Measurements from ENCODE around the gene CCBE1.

Gene CCBE1

GRCh38 chr18:59560556-59560955 is 136.7 kb downstream of the CCBE1 start:
- no peaks in the 10 kb centered on the region for H3K4me1 Mint-ChIP-seq (ENCODE audit: low read depth)
- no peaks in the 10 kb centered on the region for H3K27me3 Mint-ChIP-seq
- no peak overlapping the region for H3K4me3 Mint-ChIP-seq
- H3K27ac Mint-ChIP-seq = no peak overlapping the region
- H3K9me3 Mint-ChIP-seq = no peaks in the 10 kb centered on the region
- no peaks in the 10 kb centered on the region for H3K36me3 Mint-ChIP-seq (ENCODE audit: low read depth)
- DNase-seq = no peak

GRCh38 chr18:59559528-59559927 is 137.7 kb downstream of the CCBE1 start:
- Mint-ChIP-seq H3K27ac (no peak overlapping the region), H3K27me3 (no peaks in the 10 kb centered on the region), H3K4me1 (ENCODE audit: low read depth) (no peaks in the 10 kb centered on the region), H3K36me3 (ENCODE audit: low read depth) (no peaks in the 10 kb centered on the region), H3K9me3 (no peaks in the 10 kb centered on the region), H3K4me3 (no peak overlapping the region)
- DNase-seq = no peak

- no peak for DNase-seq
- H3K36me3 Mint-ChIP-seq (ENCODE audit: low read depth) = no peaks in the 10 kb centered on the region
- H3K27ac Mint-ChIP-seq = no peak overlapping the region
- no peaks in the 10 kb centered on the region for H3K27me3 Mint-ChIP-seq
- no peaks in the 10 kb centered on the region for H3K9me3 Mint-ChIP-seq
- H3K4me1 Mint-ChIP-seq (ENCODE audit: low read depth) = no peaks in the 10 kb centered on the region
- no peak overlapping the region for H3K4me3 Mint-ChIP-seq
Observed at GRCh38 chr18:59555995-59556659, 141.1 kb downstream of the CCBE1 start.

- no peaks in the 10 kb centered on the region for H3K4me1 Mint-ChIP-seq (ENCODE audit: low read depth)
- no peaks in the 10 kb centered on the region for H3K9me3 Mint-ChIP-seq
- no peaks in the 10 kb centered on the region for H3K36me3 Mint-ChIP-seq (ENCODE audit: low read depth)
- no peak for DNase-seq
- H3K27me3 Mint-ChIP-seq = no peaks in the 10 kb centered on the region
- H3K27ac Mint-ChIP-seq = no peak overlapping the region
- no peak overlapping the region for H3K4me3 Mint-ChIP-seq
Observed at GRCh38 chr18:59554796-59555335, 142.4 kb downstream of the CCBE1 start.

- H3K4me3 Mint-ChIP-seq = no peak overlapping the region
- H3K9me3 Mint-ChIP-seq = no peaks in the 10 kb centered on the region
- no peaks in the 10 kb centered on the region for H3K27me3 Mint-ChIP-seq
- no peak for DNase-seq
- H3K4me1 Mint-ChIP-seq (ENCODE audit: low read depth) = no peaks in the 10 kb centered on the region
- H3K27ac Mint-ChIP-seq = no peak overlapping the region
- no peaks in the 10 kb centered on the region for H3K36me3 Mint-ChIP-seq (ENCODE audit: low read depth)
Observed at GRCh38 chr18:59553273-59553870, 143.9 kb downstream of the CCBE1 start.

GRCh38 chr18:59551902-59552635 is 145.2 kb downstream of the CCBE1 start:
- H3K27ac Mint-ChIP-seq = no peak overlapping the region
- no peak for DNase-seq
- H3K36me3 Mint-ChIP-seq (ENCODE audit: low read depth) = no peaks in the 10 kb centered on the region
- H3K9me3 Mint-ChIP-seq = no peaks in the 10 kb centered on the region
- no peaks in the 10 kb centered on the region for H3K4me1 Mint-ChIP-seq (ENCODE audit: low read depth)
- H3K27me3 Mint-ChIP-seq = peaks cover 9% of the 10 kb centered on the region
- no peak overlapping the region for H3K4me3 Mint-ChIP-seq

GRCh38 chr18:59550174-59550516 is 147.1 kb downstream of the CCBE1 start:
- DNase-seq = no peak
- Mint-ChIP-seq H3K27ac (no peak overlapping the region), H3K27me3 (peaks cover 14% of the 10 kb centered on the region), H3K4me1 (ENCODE audit: low read depth) (no peaks in the 10 kb centered on the region), H3K4me3 (no peak overlapping the region), H3K9me3 (no peaks in the 10 kb centered on the region), H3K36me3 (ENCODE audit: low read depth) (no peaks in the 10 kb centered on the region)

GRCh38 chr18:59549503-59550173 is 147.6 kb downstream of the CCBE1 start:
- no peaks in the 10 kb centered on the region for H3K4me1 Mint-ChIP-seq (ENCODE audit: low read depth)
- no peaks in the 10 kb centered on the region for H3K9me3 Mint-ChIP-seq
- no peak overlapping the region for H3K27ac Mint-ChIP-seq
- H3K4me3 Mint-ChIP-seq = no peak overlapping the region
- DNase-seq = no peak
- H3K36me3 Mint-ChIP-seq (ENCODE audit: low read depth) = no peaks in the 10 kb centered on the region
- H3K27me3 Mint-ChIP-seq = peaks cover 14% of the 10 kb centered on the region

GRCh38 chr18:59547581-59548182 is 149.5 kb downstream of the CCBE1 start:
- Mint-ChIP-seq H3K27ac (no peak overlapping the region), H3K36me3 (ENCODE audit: low read depth) (no peaks in the 10 kb centered on the region), H3K27me3 (peaks cover 14% of the 10 kb centered on the region), H3K9me3 (no peaks in the 10 kb centered on the region), H3K4me1 (ENCODE audit: low read depth) (no peaks in the 10 kb centered on the region), H3K4me3 (no peak overlapping the region)
- DNase-seq = no peak

- Mint-ChIP-seq H3K4me3 (no peak overlapping the region), H3K9me3 (no peaks in the 10 kb centered on the region), H3K27me3 (peaks cover 14% of the 10 kb centered on the region), H3K36me3 (ENCODE audit: low read depth) (no peaks in the 10 kb centered on the region), H3K4me1 (ENCODE audit: low read depth) (no peaks in the 10 kb centered on the region), H3K27ac (no peak overlapping the region)
- no peak for DNase-seq
Observed at GRCh38 chr18:59546188-59546587, 151.0 kb downstream of the CCBE1 start.

GRCh38 chr18:59540780-59541179 is 156.4 kb downstream of the CCBE1 start:
- peaks cover 11% of the 10 kb centered on the region for H3K27me3 Mint-ChIP-seq
- H3K36me3 Mint-ChIP-seq (ENCODE audit: low read depth) = no peaks in the 10 kb centered on the region
- DNase-seq = no peak
- no peaks in the 10 kb centered on the region for H3K9me3 Mint-ChIP-seq
- no peak overlapping the region for H3K27ac Mint-ChIP-seq
- H3K4me3 Mint-ChIP-seq = no peak overlapping the region
- no peaks in the 10 kb centered on the region for H3K4me1 Mint-ChIP-seq (ENCODE audit: low read depth)

- H3K27me3 Mint-ChIP-seq = peaks cover 7% of the 10 kb centered on the region
- no peaks in the 10 kb centered on the region for H3K36me3 Mint-ChIP-seq (ENCODE audit: low read depth)
- H3K27ac Mint-ChIP-seq = no peak overlapping the region
- DNase-seq = no peak
- H3K9me3 Mint-ChIP-seq = no peaks in the 10 kb centered on the region
- no peaks in the 10 kb centered on the region for H3K4me1 Mint-ChIP-seq (ENCODE audit: low read depth)
- H3K4me3 Mint-ChIP-seq = no peak overlapping the region
Observed at GRCh38 chr18:59540346-59540745, 156.9 kb downstream of the CCBE1 start.

- Mint-ChIP-seq H3K36me3 (ENCODE audit: low read depth) (no peaks in the 10 kb centered on the region), H3K27ac (no peak overlapping the region), H3K9me3 (no peaks in the 10 kb centered on the region), H3K4me3 (no peak overlapping the region), H3K4me1 (ENCODE audit: low read depth) (no peaks in the 10 kb centered on the region), H3K27me3 (peaks cover 11% of the 10 kb centered on the region)
- DNase-seq = no peak
Observed at GRCh38 chr18:59539108-59539507, 158.1 kb downstream of the CCBE1 start.

- no peak overlapping the region for H3K4me3 Mint-ChIP-seq
- H3K4me1 Mint-ChIP-seq (ENCODE audit: low read depth) = no peaks in the 10 kb centered on the region
- no peak for DNase-seq
- no peaks in the 10 kb centered on the region for H3K9me3 Mint-ChIP-seq
- no peak overlapping the region for H3K27ac Mint-ChIP-seq
- peaks cover 11% of the 10 kb centered on the region for H3K27me3 Mint-ChIP-seq
- no peaks in the 10 kb centered on the region for H3K36me3 Mint-ChIP-seq (ENCODE audit: low read depth)
Observed at GRCh38 chr18:59537579-59537978, 159.6 kb downstream of the CCBE1 start.
